GM12878 (cell line): ENCODE data around the gene NASP. TPM values are rescaled to one million over a fixed set of nuclear protein-coding genes. Genes with fewer than 3 reads are reported as not detected.

Source experiments
- ATAC-seq: fragments of 200-7000 bp; cut with Tn5 transposase; 3 replicates; pipeline ENCODE4 v1.9.1; 2020; ENCODE audit warnings: mild to moderate bottlenecking, moderate library complexity
- BruUV-seq: library from RNA; stranded (reverse); fragments of 400-500 nt; replicated peaks from 2 replicates; lab custom pipeline; 2021; lab: Mats Ljungman, UMichigan
- CTCF ChIA-PET: fragments of 300-600 bp; sonication (Branson Sonifier 250); formaldehyde crosslinking; extraction: SDS; loops from one replicate; lab custom pipeline; 2021; ENCODE audit warnings: inconsistent platforms; lab: Yijun Ruan, JAX
- POLR2A ChIA-PET: fragments of 350-600 bp; formaldehyde crosslinking; extraction: SDS; loops from one replicate; lab custom pipeline; 2021; ENCODE audit warnings: inconsistent platforms; lab: Charles Lee
- RAD21 ChIA-PET: fragments of 300-600 bp; sonication (Branson Sonifier 250); formaldehyde crosslinking; loops from one replicate; lab custom pipeline; 2023; ENCODE audit warnings: antibody characterized with exemption; ENCODE audit not compliant: unreplicated experiment; lab: Charles Lee
- SMC1A ChIA-PET: fragments of 300-600 bp; sonication (Branson Sonifier 250); formaldehyde crosslinking; loops from one replicate; lab custom pipeline; 2023; ENCODE audit not compliant: unreplicated experiment, uncharacterized antibody; lab: Charles Lee
- DNase-seq: peaks from one replicate; pipeline ENCODE4 v3.0.0-alpha.2; 2011; ENCODE audit warnings: low read depth, low spot score
- FAIRE-seq: peaks from 3 replicates; lab custom pipeline; 2011; peaks lifted over from hg19 to GRCh38; lab: Jason Lieb, UNC
- H2AFZ ChIP-seq: 2 replicates; pipeline ENCODE4 v1.6.0; 2011; ENCODE audit warnings: low read depth, low read length, control low read depth; ENCODE audit not compliant: control insufficient read depth
- H3K27ac ChIP-seq: 2 replicates; pipeline ENCODE4 v1.5.1; 2011; ENCODE audit warnings: control low read depth; ENCODE audit not compliant: control insufficient read depth, insufficient read depth
- H3K27me3 ChIP-seq, 2 experiments: replicated peaks in 1 of 2; 2 replicates each; pipeline versions ENCODE4 v1.6.0 to v1.6.1; 2011; ENCODE audit warnings: low read length in 1 of 2; ENCODE audit not compliant: control insufficient read depth in 2 of 2, insufficient read depth in 2 of 2
- H3K36me3 ChIP-seq, 2 experiments: 2 replicates each; pipeline ENCODE4 v1.5.1; 2011; ENCODE audit warnings: low read length in 1 of 2; ENCODE audit not compliant: control insufficient read depth in 2 of 2, insufficient read depth in 2 of 2
- H3K4me1 ChIP-seq: 2 replicates; pipeline ENCODE4 v1.6.1; 2011; ENCODE audit warnings: mild to moderate bottlenecking, low read length, moderate library complexity, mixed read lengths; ENCODE audit not compliant: control insufficient read depth, insufficient read depth
- H3K4me2 ChIP-seq: 2 replicates; pipeline ENCODE4 v1.6.0; 2011; ENCODE audit warnings: control low read depth; ENCODE audit not compliant: control insufficient read depth, insufficient read depth
- H3K4me3 ChIP-seq: fragments of 200-600 bp; sonication (generic); 2 replicates; pipeline ENCODE4 v1.5.1; 2016
- H3K79me2 ChIP-seq: 2 replicates; pipeline ENCODE4 v1.6.0; 2011; ENCODE audit warnings: low read length; ENCODE audit not compliant: control insufficient read depth, insufficient read depth
- H3K9ac ChIP-seq: 2 replicates; pipeline ENCODE4 v1.8.0; 2011; ENCODE audit warnings: low read length, control low read depth, mixed read lengths; ENCODE audit not compliant: control insufficient read depth, insufficient read depth
- H3K9me3 ChIP-seq: replicated peaks from 3 replicates; pipeline ENCODE4 v1.5.1; 2011; ENCODE audit warnings: mild to moderate bottlenecking, low read length; ENCODE audit not compliant: control insufficient read depth, insufficient read depth
- H4K20me1 ChIP-seq: 2 replicates; pipeline ENCODE4 v1.6.0; 2011; ENCODE audit not compliant: control insufficient read depth, insufficient read depth
- ATF3 ChIP-seq: IDR thresholded peaks from 2 replicates; pipeline ENCODE4 v1.6.1; 2011; ENCODE audit warnings: low read depth, mild to moderate bottlenecking, low read length, moderate library complexity, borderline replicate concordance; ENCODE audit errors: extremely low read depth
- ETV6 ChIP-seq, 2 experiments: fragments of 450-650 bp in 1 of 2; IDR thresholded peaks in 1 of 2; conservative IDR thresholded peaks in 1 of 2; 2 replicates each; pipeline ENCODE4 v1.6.1; 2014; ENCODE audit warnings: antibody characterized with exemption in 1 of 2, borderline replicate concordance in 1 of 2, low read depth in 1 of 2, mild to moderate bottlenecking in 1 of 2, moderate library complexity in 1 of 2
- FOS ChIP-seq: IDR thresholded peaks from 3 replicates; pipeline ENCODE4 v1.6.1; 2011; ENCODE audit warnings: borderline replicate concordance; ENCODE audit not compliant: insufficient read length; ENCODE audit errors: extremely low read depth
- GATAD2B ChIP-seq: fragments of 450-650 bp; conservative IDR thresholded peaks from 2 replicates; pipeline ENCODE4 v1.6.1; 2017; ENCODE audit warnings: low read depth, mild to moderate bottlenecking, moderate library complexity
- MTA3 ChIP-seq: IDR thresholded peaks from 2 replicates; pipeline ENCODE4 v1.6.1; 2012; ENCODE audit warnings: low read length, inconsistent platforms, borderline replicate concordance
- POLR2A ChIP-seq: IDR thresholded peaks from 2 replicates; pipeline ENCODE4 v1.6.1; 2011; ENCODE audit warnings: low read depth, mild to moderate bottlenecking, low read length
- POU2F2 ChIP-seq: IDR thresholded peaks from 3 replicates; pipeline ENCODE4 v1.6.1; 2011; ENCODE audit warnings: low read depth, mild to moderate bottlenecking, low read length, borderline replicate concordance
- TBL1XR1 ChIP-seq: IDR thresholded peaks from 2 replicates; pipeline ENCODE4 v1.6.1; 2012; ENCODE audit warnings: low read depth, low read length, improper control_type of control experiment
- TCF12 ChIP-seq: IDR thresholded peaks from 2 replicates; pipeline ENCODE4 v1.6.1; 2011; ENCODE audit warnings: low read depth, mild to moderate bottlenecking, low read length
- WGBS: methylation state at CpG from one replicate; pipeline ENCODE4 v1.1.6; 2016; ENCODE audit warnings: low lambda C conversion rate; ENCODE audit not compliant: insufficient replicate concordance, insufficient coverage; ENCODE audit errors: missing lambda C conversion rate; 5-methylcytosine and 5-hydroxymethylcytosine counted together
- in situ Hi-C: fragments of 300-500 bp; cut with MboI; formaldehyde crosslinking; loops from 9 replicates; pipeline ENCODE4 v1.14.3; 2018; ENCODE audit warnings: mixed read lengths
- intact Hi-C: fragments of 100-400 bp; cut with micrococcal nuclease; formaldehyde crosslinking; loops from one replicate; pipeline ENCODE4 v1.14.2; 2022; ENCODE audit not compliant: unreplicated experiment
- polyA plus RNA-seq, 11 experiments: library from polyadenylated mRNA; depleted of rRNA in 4 of 11; unstranded in 6 of 11; stranded (reverse) in 5 of 11; fragments of >200 nt; fragmentation: Nextera tagmentation in 4 of 11; fragmentation: Illumina TruSeq in 1 of 11; extraction: Ambion mirVana in 4 of 11; extraction: Trizol in 1 of 11; gene quantifications; 1 replicate in 1 of 11; 2 replicates in 10 of 11; pipeline versions ENCODE4 v1.2.1 to v1.2.3, GENCODE V29; 2011 to 2016; ENCODE audit warnings: inconsistent platforms in 2 of 11, missing spikeins in 2 of 11, low read depth in 1 of 11
- total RNA-seq, 4 experiments: library from RNA; depleted of rRNA in 3 of 4; stranded (reverse); fragments of >200 nt in 3 of 4; fragmentation: Illumina TruSeq in 1 of 4; extraction: Trizol in 1 of 4; gene quantifications; 2 replicates each; pipeline versions ENCODE4 v1.2.1 to v1.2.3, GENCODE V29; 2013 to 2021
- TF ChIP-seq, protein P1 (sequence below): IDR thresholded peaks from 2 replicates; pipeline ENCODE4 v1.6.1; 2012; ENCODE audit warnings: mild to moderate bottlenecking, low read depth, low read length
- TF ChIP-seq, protein P2 (sequence below): fragments of 450-650 bp; formaldehyde crosslinking; IDR thresholded peaks from 2 replicates; pipeline ENCODE4 v1.4.0; 2022; ENCODE audit warnings: mild to moderate bottlenecking, moderate library complexity
- TF ChIP-seq, protein P3 (sequence below), 3 experiments: IDR thresholded peaks in 2 of 3; conservative IDR thresholded peaks in 1 of 3; 2 replicates each; pipeline ENCODE4 v1.5.1; 2011; ENCODE audit warnings: low read depth in 3 of 3, low read length in 3 of 3, mild to moderate bottlenecking in 3 of 3, control low read depth in 2 of 3, moderate library complexity in 2 of 3, inconsistent platforms in 1 of 3, mixed read lengths in 1 of 3; ENCODE audit not compliant: control insufficient read depth in 2 of 3, insufficient read depth in 1 of 3; ENCODE audit errors: extremely low read depth in 1 of 3

NASP gene
- total and polyA plus RNA-seq, 10 of the 15 experiments (the other 5 are each of a cell fraction or from before 2014, with no cell fraction given): 111 to 321 (median 205) TPM

GRCh38 chr1:45545019-45545493 lies 38.8 kb upstream of the NASP start:
- peak; percentile 82 for ATAC-seq
- DNase-seq: peak; percentile 82
- no peaks in the 10 kb centered on the region for H3K27me3 ChIP-seq
- H2AFZ ChIP-seq: peak overlapping the region; percentile 69
- ChIA-PET CTCF (interaction anchor here (0.5 to 3.2 kb wide), 10 partner anchors 9 to 190 kb away, joined by 3 to 14 read pairs (median 6); partner anchors contain the start of gene PRDX1), POLR2A (interaction anchor here (0.6 to 7.6 kb wide), 15 partner anchors 9 to 823 kb away, joined by 3 to 118 read pairs (median 5); partner anchors contain the start of genes CCDC163, MMACHC, MUTYH and PRDX1), SMC1A (interaction anchor here (0.7 to 8.6 kb wide), 14 partner anchors 8 to 241 kb away, joined by 3 to 80 read pairs (median 6); partner anchors contain the start of genes NASP and PRDX1), RAD21 (interaction anchor here (0.6 to 5.0 kb wide), 12 partner anchors 8 to 54 kb away, joined by 3 to 40 read pairs (median 3); partner anchors contain the start of genes CCDC163, MMACHC, PRDX1 and TESK2)
- no peaks in the 10 kb centered on the region for H3K79me2 ChIP-seq
- FAIRE-seq: no peak
- intact Hi-C loops: loop anchor here (2.0 kb wide), 1 partner anchor 22 kb away; no protein-coding TSS in a partner anchor
- no peaks in the 10 kb centered on the region for H4K20me1 ChIP-seq
- peak overlapping the region; percentile 58 for H3K4me2 ChIP-seq
- H3K36me3 ChIP-seq: no peaks in the 10 kb centered on the region
- peak overlapping the region; percentile 2; the same call in 1 of the 2 replicates for H3K4me3 ChIP-seq
- in situ Hi-C loops: no loop called here
- no TSS peak for BruUV-seq
- peaks cover 30% of the 10 kb centered on the region for H3K4me1 ChIP-seq
- H3K27ac ChIP-seq: peak overlapping the region; percentile 78
- peak overlapping the region; percentile 31 for H3K9ac ChIP-seq
- H3K9me3 ChIP-seq: no peaks in the 10 kb centered on the region; the same call in 1 of the 3 replicates
- WGBS: 0% methylated on average over 6 of the region's 6 CpGs
- TF ChIP-seq, protein P1, sequence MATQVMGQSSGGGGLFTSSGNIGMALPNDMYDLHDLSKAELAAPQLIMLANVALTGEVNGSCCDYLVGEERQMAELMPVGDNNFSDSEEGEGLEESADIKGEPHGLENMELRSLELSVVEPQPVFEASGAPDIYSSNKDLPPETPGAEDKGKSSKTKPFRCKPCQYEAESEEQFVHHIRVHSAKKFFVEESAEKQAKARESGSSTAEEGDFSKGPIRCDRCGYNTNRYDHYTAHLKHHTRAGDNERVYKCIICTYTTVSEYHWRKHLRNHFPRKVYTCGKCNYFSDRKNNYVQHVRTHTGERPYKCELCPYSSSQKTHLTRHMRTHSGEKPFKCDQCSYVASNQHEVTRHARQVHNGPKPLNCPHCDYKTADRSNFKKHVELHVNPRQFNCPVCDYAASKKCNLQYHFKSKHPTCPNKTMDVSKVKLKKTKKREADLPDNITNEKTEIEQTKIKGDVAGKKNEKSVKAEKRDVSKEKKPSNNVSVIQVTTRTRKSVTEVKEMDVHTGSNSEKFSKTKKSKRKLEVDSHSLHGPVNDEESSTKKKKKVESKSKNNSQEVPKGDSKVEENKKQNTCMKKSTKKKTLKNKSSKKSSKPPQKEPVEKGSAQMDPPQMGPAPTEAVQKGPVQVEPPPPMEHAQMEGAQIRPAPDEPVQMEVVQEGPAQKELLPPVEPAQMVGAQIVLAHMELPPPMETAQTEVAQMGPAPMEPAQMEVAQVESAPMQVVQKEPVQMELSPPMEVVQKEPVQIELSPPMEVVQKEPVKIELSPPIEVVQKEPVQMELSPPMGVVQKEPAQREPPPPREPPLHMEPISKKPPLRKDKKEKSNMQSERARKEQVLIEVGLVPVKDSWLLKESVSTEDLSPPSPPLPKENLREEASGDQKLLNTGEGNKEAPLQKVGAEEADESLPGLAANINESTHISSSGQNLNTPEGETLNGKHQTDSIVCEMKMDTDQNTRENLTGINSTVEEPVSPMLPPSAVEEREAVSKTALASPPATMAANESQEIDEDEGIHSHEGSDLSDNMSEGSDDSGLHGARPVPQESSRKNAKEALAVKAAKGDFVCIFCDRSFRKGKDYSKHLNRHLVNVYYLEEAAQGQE: 0 out of 2 replicates have a peak, but pooled peaks have one; percentile 13
- TF ChIP-seq TCF12 (peak; percentile 40; the same call in 1 of the 2 replicates), TBL1XR1 (peak; percentile 24; the same call in 1 of the 2 replicates), MTA3 (peak; percentile 60; the same call in 1 of the 2 replicates), POU2F2 (peak; percentile 68; the same call in 1 of the 3 replicates), POLR2A (no peak), FOS (no peak), ATF3 (no peak), GATAD2B (0 out of 2 replicates have a peak, but pooled peaks have one; percentile 31), ETV6 (conservative IDR thresholded peaks at IDR 0.05 in 1 of 2, IDR thresholded peaks at IDR 0.05 in 1 of 2; ENCODE audit: borderline replicate concordance in 1 of 2, low read depth in 1 of 2) (peak in 1 of 2 experiments; percentile 95; a peak in 2 of 4 replicates)
- TF ChIP-seq, protein P2, sequence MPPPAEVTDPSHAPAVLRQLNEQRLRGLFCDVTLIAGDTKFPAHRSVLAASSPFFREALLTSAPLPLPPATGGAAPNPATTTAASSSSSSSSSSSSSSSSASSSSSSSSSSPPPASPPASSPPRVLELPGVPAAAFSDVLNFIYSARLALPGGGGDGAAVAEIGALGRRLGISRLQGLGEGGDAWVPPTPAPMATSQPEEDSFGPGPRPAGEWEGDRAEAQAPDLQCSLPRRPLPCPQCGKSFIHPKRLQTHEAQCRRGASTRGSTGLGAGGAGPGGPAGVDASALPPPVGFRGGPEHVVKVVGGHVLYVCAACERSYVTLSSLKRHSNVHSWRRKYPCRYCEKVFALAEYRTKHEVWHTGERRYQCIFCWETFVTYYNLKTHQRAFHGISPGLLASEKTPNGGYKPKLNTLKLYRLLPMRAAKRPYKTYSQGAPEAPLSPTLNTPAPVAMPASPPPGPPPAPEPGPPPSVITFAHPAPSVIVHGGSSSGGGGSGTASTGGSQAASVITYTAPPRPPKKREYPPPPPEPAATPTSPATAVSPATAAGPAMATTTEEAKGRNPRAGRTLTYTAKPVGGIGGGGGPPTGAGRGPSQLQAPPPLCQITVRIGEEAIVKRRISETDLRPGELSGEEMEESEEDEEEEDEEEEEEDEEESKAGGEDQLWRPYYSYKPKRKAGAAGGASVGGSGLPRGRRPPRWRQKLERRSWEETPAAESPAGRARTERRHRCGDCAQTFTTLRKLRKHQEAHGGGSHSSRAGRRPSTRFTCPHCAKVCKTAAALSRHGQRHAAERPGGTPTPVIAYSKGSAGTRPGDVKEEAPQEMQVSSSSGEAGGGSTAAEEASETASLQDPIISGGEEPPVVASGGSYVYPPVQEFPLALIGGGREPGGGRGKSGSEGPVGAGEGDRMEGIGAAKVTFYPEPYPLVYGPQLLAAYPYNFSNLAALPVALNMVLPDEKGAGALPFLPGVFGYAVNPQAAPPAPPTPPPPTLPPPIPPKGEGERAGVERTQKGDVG: no peak
- TF ChIP-seq, protein P3, sequence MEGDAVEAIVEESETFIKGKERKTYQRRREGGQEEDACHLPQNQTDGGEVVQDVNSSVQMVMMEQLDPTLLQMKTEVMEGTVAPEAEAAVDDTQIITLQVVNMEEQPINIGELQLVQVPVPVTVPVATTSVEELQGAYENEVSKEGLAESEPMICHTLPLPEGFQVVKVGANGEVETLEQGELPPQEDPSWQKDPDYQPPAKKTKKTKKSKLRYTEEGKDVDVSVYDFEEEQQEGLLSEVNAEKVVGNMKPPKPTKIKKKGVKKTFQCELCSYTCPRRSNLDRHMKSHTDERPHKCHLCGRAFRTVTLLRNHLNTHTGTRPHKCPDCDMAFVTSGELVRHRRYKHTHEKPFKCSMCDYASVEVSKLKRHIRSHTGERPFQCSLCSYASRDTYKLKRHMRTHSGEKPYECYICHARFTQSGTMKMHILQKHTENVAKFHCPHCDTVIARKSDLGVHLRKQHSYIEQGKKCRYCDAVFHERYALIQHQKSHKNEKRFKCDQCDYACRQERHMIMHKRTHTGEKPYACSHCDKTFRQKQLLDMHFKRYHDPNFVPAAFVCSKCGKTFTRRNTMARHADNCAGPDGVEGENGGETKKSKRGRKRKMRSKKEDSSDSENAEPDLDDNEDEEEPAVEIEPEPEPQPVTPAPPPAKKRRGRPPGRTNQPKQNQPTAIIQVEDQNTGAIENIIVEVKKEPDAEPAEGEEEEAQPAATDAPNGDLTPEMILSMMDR (IDR thresholded peaks at IDR 0.05 in 2 of 3, conservative IDR thresholded peaks at IDR 0.05 in 1 of 3; ENCODE audit: control insufficient read depth in 2 of 3, extremely low read depth in 1 of 3, insufficient read depth in 1 of 3, low read depth in 3 of 3, low read length in 3 of 3): no peak
